AG08396 (cell line): Measurements from ENCODE around the gene OBSCN.

ENCODE experiments used
- DNase-seq: peaks from one replicate; pipeline ENCODE4 v3.0.0; 2012; ENCODE audit warnings: low spot score, mixed read lengths

The OBSCN gene

GRCh38 chr1:228344631-228345072, 136.8 kb downstream of the OBSCN start:
- no peak for DNase-seq

- no peak for DNase-seq
Observed at GRCh38 chr1:228345201-228345930, 137.5 kb downstream of the OBSCN start.

GRCh38 chr1:228346731-228347130, 138.9 kb downstream of the OBSCN start:
- DNase-seq, result no peak

GRCh38 chr1:228347181-228347580, 139.3 kb downstream of the OBSCN start:
- DNase-seq, result no peak

GRCh38 chr1:228348708-228349467, 141.0 kb downstream of the OBSCN start:
- DNase-seq, result no peak

GRCh38 chr1:228349701-228350171, 141.9 kb downstream of the OBSCN start:
- DNase-seq, result no peak

GRCh38 chr1:228350179-228350742, 142.4 kb downstream of the OBSCN start:
- no peak for DNase-seq

GRCh38 chr1:228350831-228351781, 143.3 kb downstream of the OBSCN start:
- DNase-seq, result no peak

GRCh38 chr1:228351850-228352249, 144.0 kb downstream of the OBSCN start:
- no peak for DNase-seq

- DNase-seq, result no peak
Observed at GRCh38 chr1:228352677-228353481, 145.0 kb downstream of the OBSCN start.

- no peak for DNase-seq
Observed at GRCh38 chr1:228353601-228354371, 145.9 kb downstream of the OBSCN start.

GRCh38 chr1:228354390-228355320, 146.8 kb downstream of the OBSCN start:
- no peak for DNase-seq

- DNase-seq, result no peak
Observed at GRCh38 chr1:228356897-228357680, 149.2 kb downstream of the OBSCN start.

GRCh38 chr1:228358039-228358763, 150.4 kb downstream of the OBSCN start:
- no peak for DNase-seq

GRCh38 chr1:228358764-228359612, 151.1 kb downstream of the OBSCN start:
- no peak for DNase-seq
